PC-9 (cell line): ENCODE results near the gene PCDHA5. TPM values are rescaled to one million over a fixed set of nuclear protein-coding genes. Genes with fewer than 3 reads are reported as not detected.
"Not testable (repeated sequence)": the region's sequence is repeated elsewhere in the genome, so short reads cannot be mapped to it uniquely, and the experiment has no call there.

Experiments used
- BruUV-seq: library from RNA; stranded (reverse); fragments of 400-500 nt; replicated peaks from 2 replicates; lab custom pipeline; 2021; lab: Mats Ljungman, UMichigan
- CTCF ChIA-PET: fragments of 300-600 bp; sonication (Branson Sonifier 250); formaldehyde crosslinking; loops from one replicate; lab custom pipeline; 2022; ENCODE audit warnings: antibody characterized with exemption; lab: Charles Lee
- POLR2A ChIA-PET: fragments of 300-600 bp; sonication (Branson Sonifier 250); formaldehyde crosslinking; loops from one replicate; lab custom pipeline; 2022; ENCODE audit warnings: antibody characterized with exemption; ENCODE audit not compliant: unreplicated experiment; lab: Charles Lee
- DNase-seq, 2 experiments: peaks; one replicate each; pipeline versions ENCODE4 v3.0.0 to v3.0.0-alpha.2; 2015 to 2022; ENCODE audit warnings: mixed read lengths in 1 of 2
- H2AFZ ChIP-seq: fragments of 200-600 bp; sonication (generic); 2 replicates; pipeline ENCODE4 v1.8.1; 2017; ENCODE audit warnings: antibody characterized with exemption
- H3F3A ChIP-seq: fragments of 200-600 bp; sonication (generic); 2 replicates; pipeline ENCODE4 v1.8.1; 2017; ENCODE audit warnings: antibody characterized with exemption, mild to moderate bottlenecking, low read depth; ENCODE audit not compliant: insufficient read depth
- H3K27ac ChIP-seq: fragments of 200-600 bp; sonication (generic); 2 replicates; pipeline ENCODE4 v1.6.1; 2016; ENCODE audit warnings: mixed run types
- H3K27me3 ChIP-seq: fragments of 200-600 bp; sonication (generic); 2 replicates; pipeline ENCODE4 v1.6.1; 2016; ENCODE audit warnings: low read depth, mixed run types; ENCODE audit not compliant: insufficient read depth
- H3K36me3 ChIP-seq: fragments of 200-600 bp; sonication (generic); 2 replicates; pipeline ENCODE4 v1.6.1; 2016; ENCODE audit warnings: low read depth, mixed run types
- H3K4me1 ChIP-seq: fragments of 200-600 bp; sonication (generic); replicated peaks from 2 replicates; pipeline ENCODE4 v1.6.1; 2016; ENCODE audit warnings: mixed run types; ENCODE audit not compliant: insufficient read depth
- H3K4me2 ChIP-seq: fragments of 200-600 bp; sonication (generic); 2 replicates; pipeline ENCODE4 v1.6.1; 2017; ENCODE audit warnings: mixed run types
- H3K4me3 ChIP-seq: fragments of 200-600 bp; sonication (generic); 2 replicates; pipeline ENCODE4 v1.6.1; 2016; ENCODE audit warnings: mixed run types
- H3K79me2 ChIP-seq: fragments of 200-600 bp; sonication (generic); 2 replicates; pipeline ENCODE4 v1.6.1; 2017; ENCODE audit warnings: low read depth, mixed run types
- H3K9me2 ChIP-seq: fragments of 200-600 bp; sonication (generic); 2 replicates; pipeline ENCODE4 v1.8.1; 2017; ENCODE audit warnings: mild to moderate bottlenecking; ENCODE audit not compliant: insufficient read depth
- H3K9me3 ChIP-seq: fragments of 200-600 bp; sonication (generic); 2 replicates; pipeline ENCODE4 v1.8.1; 2016; ENCODE audit warnings: low read depth; ENCODE audit not compliant: insufficient read depth
- H4K20me1 ChIP-seq: fragments of 200-600 bp; sonication (generic); 2 replicates; pipeline ENCODE4 v1.8.1; 2017; ENCODE audit not compliant: insufficient read depth
- EZH2 ChIP-seq: fragments of 200-600 bp; sonication (generic); IDR thresholded peaks from 2 replicates; pipeline ENCODE4 v1.8.0; 2017; ENCODE audit warnings: antibody characterized with exemption, low read depth
- intact Hi-C: fragments of 100-400 bp; cut with micrococcal nuclease; formaldehyde crosslinking; loops from one replicate; pipeline ENCODE4 v1.10.0; 2022; ENCODE audit not compliant: unreplicated experiment
- total RNA-seq: library from RNA; stranded (reverse); gene quantifications from 2 replicates; pipeline ENCODE4 v1.2.3, GENCODE V29; 2021
- TF ChIP-seq, protein P1 (sequence below): fragments of 200-600 bp; sonication (generic); conservative IDR thresholded peaks from 2 replicates; pipeline ENCODE4 v1.6.1; 2017; ENCODE audit warnings: mixed run types, antibody characterized with exemption, mild to moderate bottlenecking, moderate library complexity

PCDHA5 gene
- total RNA-seq, 1 experiment from 2014 or later, result not detected

DNA sequence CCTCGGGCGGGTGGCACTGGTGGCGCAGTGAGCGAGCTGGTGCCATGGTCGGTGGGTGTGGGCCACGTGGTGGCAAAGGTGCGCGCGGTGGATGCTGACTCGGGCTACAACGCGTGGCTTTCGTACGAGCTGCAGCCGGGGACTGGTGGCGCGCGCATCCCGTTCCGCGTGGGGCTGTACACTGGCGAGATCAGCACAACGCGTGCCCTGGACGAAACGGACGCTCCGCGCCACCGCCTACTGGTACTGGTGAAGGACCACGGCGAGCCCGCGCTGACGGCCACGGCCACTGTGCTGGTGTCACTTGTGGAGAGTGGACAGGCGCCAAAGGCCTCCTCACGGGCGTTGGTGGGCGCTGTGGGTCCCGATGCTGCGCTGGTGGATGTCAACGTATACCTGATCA, 12.5 kb upstream of the PCDHA5 start:
- no peaks in the 10 kb centered on the region for H3K27me3 ChIP-seq
- no peak overlapping the region for H3K27ac ChIP-seq
- H2AFZ ChIP-seq, result no peak overlapping the region
- CTCF ChIA-PET, result no interaction called here
- TF ChIP-seq, protein P1, sequence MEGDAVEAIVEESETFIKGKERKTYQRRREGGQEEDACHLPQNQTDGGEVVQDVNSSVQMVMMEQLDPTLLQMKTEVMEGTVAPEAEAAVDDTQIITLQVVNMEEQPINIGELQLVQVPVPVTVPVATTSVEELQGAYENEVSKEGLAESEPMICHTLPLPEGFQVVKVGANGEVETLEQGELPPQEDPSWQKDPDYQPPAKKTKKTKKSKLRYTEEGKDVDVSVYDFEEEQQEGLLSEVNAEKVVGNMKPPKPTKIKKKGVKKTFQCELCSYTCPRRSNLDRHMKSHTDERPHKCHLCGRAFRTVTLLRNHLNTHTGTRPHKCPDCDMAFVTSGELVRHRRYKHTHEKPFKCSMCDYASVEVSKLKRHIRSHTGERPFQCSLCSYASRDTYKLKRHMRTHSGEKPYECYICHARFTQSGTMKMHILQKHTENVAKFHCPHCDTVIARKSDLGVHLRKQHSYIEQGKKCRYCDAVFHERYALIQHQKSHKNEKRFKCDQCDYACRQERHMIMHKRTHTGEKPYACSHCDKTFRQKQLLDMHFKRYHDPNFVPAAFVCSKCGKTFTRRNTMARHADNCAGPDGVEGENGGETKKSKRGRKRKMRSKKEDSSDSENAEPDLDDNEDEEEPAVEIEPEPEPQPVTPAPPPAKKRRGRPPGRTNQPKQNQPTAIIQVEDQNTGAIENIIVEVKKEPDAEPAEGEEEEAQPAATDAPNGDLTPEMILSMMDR, result no peak
- no peak for TF ChIP-seq EZH2
- H3K4me2 ChIP-seq, result no peak overlapping the region
- no peaks in the 10 kb centered on the region for H3K36me3 ChIP-seq
- no peaks in the 10 kb centered on the region for H3K79me2 ChIP-seq
- no peaks in the 10 kb centered on the region for H4K20me1 ChIP-seq
- POLR2A ChIA-PET, result no interaction called here
- no peaks in the 10 kb centered on the region; the same call in 1 of the 2 replicates for H3K9me3 ChIP-seq
- no peak overlapping the region for H3K4me3 ChIP-seq
- H3K4me1 ChIP-seq, result no peaks in the 10 kb centered on the region
- no TSS peak for BruUV-seq
- intact Hi-C loops, result no loop called here
- DNase-seq, result no peak
- H3K9me2 ChIP-seq, result no peaks in the 10 kb centered on the region
- H3F3A ChIP-seq, result no peaks in the 10 kb centered on the region

DNA sequence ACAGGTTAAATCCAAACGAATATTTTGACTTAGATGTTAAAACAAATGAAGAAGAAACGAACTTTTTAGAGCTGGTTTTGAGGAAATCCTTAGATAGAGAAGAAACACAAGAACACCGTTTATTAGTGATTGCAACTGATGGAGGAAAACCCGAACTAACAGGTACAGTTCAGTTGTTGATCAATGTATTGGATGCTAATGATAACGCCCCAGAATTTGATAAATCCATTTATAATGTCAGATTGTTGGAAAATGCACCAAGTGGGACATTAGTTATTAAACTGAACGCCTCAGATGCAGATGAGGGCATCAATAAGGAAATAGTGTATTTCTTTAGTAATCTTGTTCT, 842 bp downstream of the PCDHA5 start:
- no peak overlapping the region for H3K4me3 ChIP-seq
- H3K4me1 ChIP-seq, result no peaks in the 10 kb centered on the region
- no peak for DNase-seq
- CTCF ChIA-PET, result no interaction called here
- no peak overlapping the region for H3K4me2 ChIP-seq
- no peaks in the 10 kb centered on the region for H3K9me3 ChIP-seq
- no peak overlapping the region for H3K27ac ChIP-seq
- TF ChIP-seq, protein P1, result no peak; the same call in 1 of the 2 replicates
- TF ChIP-seq EZH2, result no peak
- H3K27me3 ChIP-seq, result no peaks in the 10 kb centered on the region
- POLR2A ChIA-PET, result no interaction called here
- no peaks in the 10 kb centered on the region for H4K20me1 ChIP-seq
- no peaks in the 10 kb centered on the region for H3K79me2 ChIP-seq
- no peaks in the 10 kb centered on the region for H3F3A ChIP-seq
- no peak overlapping the region for H2AFZ ChIP-seq
- H3K9me2 ChIP-seq, result no peaks in the 10 kb centered on the region
- no peaks in the 10 kb centered on the region for H3K36me3 ChIP-seq
- no TSS peak for BruUV-seq
- intact Hi-C loops, result no loop called here

DNA sequence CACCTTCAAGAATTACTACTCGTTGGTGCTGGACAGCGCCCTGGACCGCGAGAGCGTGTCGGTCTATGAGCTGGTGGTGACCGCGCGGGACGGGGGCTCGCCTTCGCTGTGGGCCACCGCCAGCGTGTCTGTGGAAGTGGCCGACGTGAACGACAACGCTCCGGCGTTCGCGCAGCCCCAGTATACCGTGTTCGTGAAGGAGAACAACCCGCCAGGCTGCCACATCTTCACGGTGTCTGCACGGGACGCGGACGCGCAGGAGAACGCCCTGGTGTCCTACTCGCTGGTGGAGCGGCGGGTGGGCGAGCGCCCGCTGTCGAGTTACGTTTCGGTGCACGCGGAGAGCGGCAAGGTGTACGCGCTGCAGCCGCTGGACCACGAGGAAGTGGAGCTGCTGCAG, 1.6 kb downstream of the PCDHA5 start:
- H3K4me1 ChIP-seq, BruUV-seq, H3K79me2 ChIP-seq, H3K4me2 ChIP-seq, CTCF ChIA-PET, H3K36me3 ChIP-seq, H3K9me2 ChIP-seq, POLR2A ChIA-PET, H4K20me1 ChIP-seq, H3K27me3 ChIP-seq, H3K9me3 ChIP-seq, intact Hi-C loops, H3F3A ChIP-seq, H2AFZ ChIP-seq, H3K4me3 ChIP-seq, DNase-seq, H3K27ac ChIP-seq: not testable (repeated sequence)

DNA sequence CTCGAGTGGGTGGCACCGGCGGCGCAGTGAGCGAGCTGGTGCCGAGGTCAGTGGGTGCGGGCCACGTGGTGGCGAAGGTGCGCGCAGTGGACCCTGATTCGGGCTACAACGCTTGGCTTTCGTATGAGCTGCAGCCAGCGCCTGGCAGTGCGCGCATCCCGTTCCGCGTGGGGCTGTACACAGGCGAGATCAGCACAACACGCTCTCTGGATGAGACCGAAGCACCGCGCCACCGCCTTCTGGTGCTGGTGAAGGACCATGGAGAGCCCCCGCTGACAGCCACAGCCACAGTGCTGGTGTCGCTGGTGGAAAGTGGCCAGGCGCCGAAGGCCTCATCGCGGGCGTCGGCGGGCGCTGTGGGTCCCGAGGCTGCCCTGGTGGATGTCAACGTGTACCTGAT, 2.1 kb downstream of the PCDHA5 start:
- Histone ChIP-seq H3K9me2 (no peaks in the 10 kb centered on the region), H3K36me3 (no peaks in the 10 kb centered on the region), H3K4me1 (no peaks in the 10 kb centered on the region), H2AFZ (no peak overlapping the region), H3K79me2 (no peaks in the 10 kb centered on the region), H3K27me3 (no peaks in the 10 kb centered on the region), H4K20me1 (no peaks in the 10 kb centered on the region), H3K4me3 (no peak overlapping the region), H3K27ac (no peak overlapping the region), H3F3A (no peaks in the 10 kb centered on the region), H3K4me2 (no peak overlapping the region), H3K9me3 (no peaks in the 10 kb centered on the region; the same call in 1 of the 2 replicates)
- no peak for TF ChIP-seq EZH2
- TF ChIP-seq, protein P1, result no peak
- CTCF ChIA-PET, result no interaction called here
- POLR2A ChIA-PET, result no interaction called here
- no peak for DNase-seq
- intact Hi-C loops, result no loop called here
- BruUV-seq, result no TSS peak
